Measurements from ENCODE around the gene COX14.

COX14 gene

GRCh38 chr12:50166799-50167048, 54.7 kb downstream of the COX14 start:
- DNase-seq, result no peak

- DNase-seq, result peak; percentile 86
Observed at GRCh38 chr12:50167049-50167828, 55.2 kb downstream of the COX14 start, which contains the start of gene CERS5. TSS of gene CERS5 (minus strand) at chr12:50167369. CDS start at chr12:50167297, 72 bp downstream.
